HCT116 (cell line): ENCODE measurements around the gene IQCH. TPM values are rescaled to one million over a fixed set of nuclear protein-coding genes. Genes with fewer than 3 reads are reported as not detected.

Source experiments
- ATAC-seq: fragments of 200-7000 bp; cut with Tn5 transposase; 2 replicates; pipeline ENCODE4 v1.9.1; 2020; ENCODE audit warnings: mild to moderate bottlenecking, moderate library complexity
- BruUV-seq: library from RNA; stranded (reverse); fragments of 400-500 nt; replicated peaks from 2 replicates; lab custom pipeline; 2021; lab: Mats Ljungman, UMichigan
- CTCF ChIA-PET: fragments of 300-600 bp; sonication (Branson Sonifier 250); formaldehyde crosslinking; loops from one replicate; lab custom pipeline; 2021; ENCODE audit warnings: antibody characterized with exemption; lab: Charles Lee
- POLR2A ChIA-PET: fragments of 300-600, 350-600 bp; sonication (Branson Sonifier 250); formaldehyde crosslinking; loops from one replicate; lab custom pipeline; 2021; ENCODE audit warnings: antibody characterized with exemption; lab: Charles Lee
- RAD21 ChIA-PET, 2 experiments: fragments of 300-600 bp; sonication (Branson Sonifier 250); formaldehyde crosslinking; loops; one replicate each; lab custom pipeline; 2023; ENCODE audit warnings: low total read pairs in 2 of 2; ENCODE audit not compliant: uncharacterized antibody in 2 of 2, unreplicated experiment in 2 of 2, low non-redundant PET in 1 of 2; lab: Charles Lee
- DNase-seq: peaks from one replicate; pipeline ENCODE4 v3.0.0-alpha.2; 2010; ENCODE audit warnings: low read depth, low spot score
- H2AFZ ChIP-seq: fragments of 200-600 bp; shearing (Covaris generic), sonication (generic); 2 replicates; pipeline ENCODE4 v1.6.1; 2017; ENCODE audit warnings: low read depth, mixed run types, mixed read lengths, antibody characterized with exemption, low read length; ENCODE audit not compliant: poor library complexity, severe bottlenecking
- H3K27ac ChIP-seq: 2 replicates; pipeline ENCODE4 v1.5.1; 2012; ENCODE audit warnings: low read depth, low read length
- H3K27me3 ChIP-seq: fragments of 200-600 bp; sonication (generic); 2 replicates; pipeline ENCODE4 v1.6.1; 2016; ENCODE audit warnings: mixed run types, low read length, mixed read lengths; ENCODE audit not compliant: insufficient read depth
- H3K36me3 ChIP-seq, 2 experiments: fragments of 200-500 bp in 1 of 2; fragments of 200-600 bp in 1 of 2; sonication (Bioruptor generic) in 1 of 2; sonication (generic) in 1 of 2; 2 replicates each; pipeline versions ENCODE4 v1.5.1 to v1.6.1; 2014 to 2016; ENCODE audit warnings: low read length in 2 of 2, inconsistent platforms in 1 of 2, mixed read lengths in 1 of 2, mixed run types in 1 of 2; ENCODE audit not compliant: insufficient read depth in 2 of 2, control insufficient read depth in 1 of 2
- H3K4me1 ChIP-seq, 2 experiments: fragments of 200-600 bp in 1 of 2; sonication (generic) in 1 of 2; 2 replicates each; pipeline versions ENCODE4 v1.5.1 to v1.6.1; 2012 to 2017; ENCODE audit warnings: low read length in 2 of 2, inconsistent platforms in 1 of 2, mild to moderate bottlenecking in 1 of 2, mixed read lengths in 1 of 2, mixed run types in 1 of 2, moderate library complexity in 1 of 2; ENCODE audit not compliant: insufficient read depth in 2 of 2, control insufficient read depth in 1 of 2
- H3K4me2 ChIP-seq: fragments of 200-600 bp; sonication (generic); 2 replicates; pipeline ENCODE4 v1.6.1; 2017; ENCODE audit warnings: mixed run types, low read length, mixed read lengths
- H3K4me3 ChIP-seq, 2 experiments: fragments of 200-600 bp in 1 of 2; sonication (generic) in 1 of 2; replicated peaks in 1 of 2; 2 replicates each; pipeline ENCODE4 v1.5.1; 2011 to 2016; ENCODE audit warnings: low read length in 2 of 2, control low read depth in 1 of 2, low read depth in 1 of 2, mild to moderate bottlenecking in 1 of 2, mixed read lengths in 1 of 2, mixed run types in 1 of 2
- H3K79me2 ChIP-seq: fragments of 200-600 bp; sonication (generic); 2 replicates; pipeline ENCODE4 v1.6.1; 2017; ENCODE audit warnings: mild to moderate bottlenecking, mixed run types, low read length, moderate library complexity, mixed read lengths; ENCODE audit not compliant: insufficient read depth
- H3K9ac ChIP-seq: fragments of 200-600 bp; sonication (generic); 2 replicates; pipeline ENCODE4 v1.6.1; 2016; ENCODE audit warnings: low read length, mixed read lengths
- H3K9me2 ChIP-seq: fragments of 200-600 bp; sonication (generic), shearing (Covaris generic); 2 replicates; pipeline ENCODE4 v1.6.1; 2017; ENCODE audit warnings: mixed run types, mild to moderate bottlenecking, moderate library complexity; ENCODE audit not compliant: insufficient read depth
- H3K9me3 ChIP-seq, 2 experiments: fragments of 200-500 bp in 1 of 2; fragments of 200-600 bp in 1 of 2; sonication (Bioruptor generic) in 1 of 2; sonication (generic) in 1 of 2; 2 replicates each; pipeline ENCODE4 v1.6.1; 2014 to 2017; ENCODE audit warnings: low read length in 2 of 2, mixed read lengths in 2 of 2, inconsistent platforms in 1 of 2, low read depth in 1 of 2, mild to moderate bottlenecking in 1 of 2, mixed run types in 1 of 2, moderate library complexity in 1 of 2; ENCODE audit not compliant: control insufficient read depth in 1 of 2, insufficient read depth in 1 of 2
- H4K20me1 ChIP-seq: fragments of 200-600 bp; sonication (generic), shearing (Covaris generic); 2 replicates; pipeline ENCODE4 v1.6.1; 2017; ENCODE audit warnings: mixed run types, mild to moderate bottlenecking, moderate library complexity; ENCODE audit not compliant: insufficient read depth
- ATF3 ChIP-seq: IDR thresholded peaks from 2 replicates; pipeline ENCODE4 v1.6.1; 2012
- CBX3 ChIP-seq: IDR thresholded peaks from 2 replicates; pipeline ENCODE4 v1.6.1; 2012; ENCODE audit warnings: low read depth
- CEBPB ChIP-seq: IDR thresholded peaks from 2 replicates; pipeline ENCODE4 v1.6.1; 2012; ENCODE audit warnings: low read depth
- CTCF ChIP-seq, 3 experiments: fragments of 200-600 bp in 1 of 3; sonication (generic) in 1 of 3; IDR thresholded peaks in 2 of 3; conservative IDR thresholded peaks in 1 of 3; 2 replicates each; pipeline ENCODE4 v1.5.1; 2012 to 2017; ENCODE audit warnings: low read depth in 2 of 3, low read length in 2 of 3, antibody characterized with exemption in 1 of 3, borderline replicate concordance in 1 of 3, control low read depth in 1 of 3, mild to moderate bottlenecking in 1 of 3, mixed read lengths in 1 of 3, mixed run types in 1 of 3, moderate library complexity in 1 of 3; ENCODE audit not compliant: insufficient read depth in 1 of 3
- ELF1 ChIP-seq: IDR thresholded peaks from 2 replicates; pipeline ENCODE4 v1.6.1; 2012; ENCODE audit warnings: low read depth, borderline replicate concordance
- EZH2 ChIP-seq: fragments of 200-600 bp; sonication (generic); IDR thresholded peaks from 2 replicates; pipeline ENCODE4 v1.6.1; 2017; ENCODE audit warnings: antibody characterized with exemption, mixed run types
- EZH2phosphoT487 ChIP-seq: fragments of 200-600 bp; IDR thresholded peaks from 2 replicates; pipeline ENCODE4 v1.6.1; 2018; ENCODE audit warnings: antibody characterized with exemption, borderline replicate concordance
- FOSL1 ChIP-seq: IDR thresholded peaks from 2 replicates; pipeline ENCODE4 v1.6.1; 2012; ENCODE audit warnings: low read depth
- JUND ChIP-seq: IDR thresholded peaks from 2 replicates; pipeline ENCODE4 v1.6.1; 2012
- POLR2A ChIP-seq: IDR thresholded peaks from 2 replicates; pipeline ENCODE4 v1.7.0; 2011; ENCODE audit warnings: borderline replicate concordance; ENCODE audit not compliant: insufficient read depth, insufficient read length; ENCODE audit errors: extremely low read depth
- REST ChIP-seq: IDR thresholded peaks from 2 replicates; pipeline ENCODE4 v1.6.1; 2012; ENCODE audit warnings: low read depth
- SIN3A ChIP-seq: IDR thresholded peaks from 2 replicates; pipeline ENCODE4 v1.6.1; 2012; ENCODE audit warnings: low read depth
- SP1 ChIP-seq: IDR thresholded peaks from 2 replicates; pipeline ENCODE4 v1.6.1; 2012; ENCODE audit warnings: low read depth
- SRF ChIP-seq: IDR thresholded peaks from 2 replicates; pipeline ENCODE4 v1.6.1; 2012; ENCODE audit warnings: low read depth
- TCF7L2 ChIP-seq: IDR thresholded peaks from 2 replicates; pipeline ENCODE4 v1.7.0; 2011; ENCODE audit warnings: borderline replicate concordance, inconsistent platforms; ENCODE audit not compliant: insufficient read depth, insufficient read length; ENCODE audit errors: extremely low read depth
- YY1 ChIP-seq: IDR thresholded peaks from 2 replicates; pipeline ENCODE4 v1.6.1; 2011; ENCODE audit warnings: low read length, low read depth, moderate library complexity, mild to moderate bottlenecking; ENCODE audit not compliant: insufficient replicate concordance; ENCODE audit errors: extremely low read depth
- ZFX ChIP-seq: fragments of 450-650 bp; IDR thresholded peaks from 2 replicates; pipeline ENCODE4 v1.6.1; 2017
- ZNF274 ChIP-seq: fragments of 200-500 bp; sonication (Bioruptor generic); IDR thresholded peaks from 2 replicates; pipeline ENCODE4 v1.6.1; 2014; ENCODE audit warnings: mild to moderate bottlenecking, low read depth, low read length, inconsistent platforms
- intact Hi-C: fragments of 100-400 bp; cut with micrococcal nuclease; formaldehyde crosslinking; loops from 2 replicates; pipeline ENCODE4 v1.10.0; 2022
- total RNA-seq: library from RNA; stranded (reverse); gene quantifications from one replicate; pipeline ENCODE4 v1.2.1, GENCODE V29; 2021; ENCODE audit not compliant: unreplicated experiment

Gene IQCH
- total RNA-seq, 1 experiment from 2014 or later: 4.6 TPM

GRCh38 chr15:67327312-67327711 is 72.7 kb downstream of the IQCH start (continued):
- TF ChIP-seq CTCF (IDR thresholded peaks at IDR 0.05 in 2 of 3, conservative IDR thresholded peaks at IDR 0.05 in 1 of 3; ENCODE audit: borderline replicate concordance in 1 of 3, insufficient read depth in 1 of 3, low read depth in 2 of 3, low read length in 2 of 3): no peak

- Histone ChIP-seq H3K9me2 (no peaks in the 10 kb centered on the region), H3K36me3 (no peaks in the 10 kb centered on the region), H3K79me2 (no peaks in the 10 kb centered on the region), H3K4me1 (no peaks in the 10 kb centered on the region), H3K27ac (no peak overlapping the region), H3K4me2 (no peak overlapping the region), H3K9ac (no peak overlapping the region), H3K4me3 (no peak overlapping the region), H3K27me3 (no peaks in the 10 kb centered on the region), H4K20me1 (no peaks in the 10 kb centered on the region), H3K9me3 (no peaks in the 10 kb centered on the region), H2AFZ (no peak overlapping the region)
- no peak for TF ChIP-seq CEBPB
- TF ChIP-seq CTCF (IDR thresholded peaks at IDR 0.05 in 2 of 3, conservative IDR thresholded peaks at IDR 0.05 in 1 of 3; ENCODE audit: borderline replicate concordance in 1 of 3, insufficient read depth in 1 of 3, low read depth in 2 of 3, low read length in 2 of 3): no peak
- no peak for TF ChIP-seq CBX3
- no peak for TF ChIP-seq ZNF274
- TF ChIP-seq EZH2: no peak
- TF ChIP-seq ELF1: no peak
- TF ChIP-seq TCF7L2: no peak
- TF ChIP-seq POLR2A: no peak
- TF ChIP-seq SP1: no peak
- no peak for TF ChIP-seq ZFX
- no peak for TF ChIP-seq REST
- no peak for TF ChIP-seq FOSL1
- TF ChIP-seq EZH2phosphoT487: no peak
- TF ChIP-seq JUND: no peak
- no peak for TF ChIP-seq ATF3
- TF ChIP-seq SRF: no peak
- TF ChIP-seq YY1: no peak
- no peak for TF ChIP-seq SIN3A
- RAD21 ChIA-PET: no interaction called here
- POLR2A ChIA-PET: no interaction called here
- intact Hi-C loops: no loop called here
- no TSS peak for BruUV-seq
- CTCF ChIA-PET: no interaction called here
- DNase-seq (no peak), ATAC-seq (no peak)
Measured at GRCh38 chr15:67327737-67328136, 73.2 kb downstream of the IQCH start.
